Keratinocyte (primary cell): ENCODE data around the gene RNU6-8. TPM values are rescaled to one million over a fixed set of nuclear protein-coding genes. Genes with fewer than 3 reads are reported as not detected.

Experiments used
- DNase-seq: peaks from one replicate; pipeline ENCODE4 v3.0.0-alpha.2; 2011; ENCODE audit warnings: low read depth, missing footprints, low spot score
- FAIRE-seq: peaks from 2 replicates; lab custom pipeline; 2011; peaks lifted over from hg19 to GRCh38; lab: Jason Lieb, UNC
- H2AFZ ChIP-seq: 2 replicates; pipeline ENCODE4 v1.6.0; 2012; ENCODE audit warnings: low read length, control low read depth, inconsistent platforms; ENCODE audit not compliant: control insufficient read depth
- H3K27ac ChIP-seq: 2 replicates; pipeline ENCODE4 v1.5.1; 2011; ENCODE audit warnings: low read length; ENCODE audit not compliant: control insufficient read depth, insufficient read depth
- H3K27me3 ChIP-seq: 3 replicates; pipeline ENCODE4 v1.6.0; 2011; ENCODE audit warnings: low read length; ENCODE audit not compliant: control insufficient read depth, insufficient read depth; ENCODE audit errors: extremely low read depth
- H3K36me3 ChIP-seq, 2 experiments: 2 replicates in 1 of 2; 3 replicates in 1 of 2; pipeline ENCODE4 v1.5.1; 2011; ENCODE audit warnings: low read length in 2 of 2, mild to moderate bottlenecking in 1 of 2; ENCODE audit not compliant: control insufficient read depth in 2 of 2, insufficient read depth in 2 of 2; ENCODE audit errors: extremely low read depth in 1 of 2
- H3K4me1 ChIP-seq: 3 replicates; pipeline ENCODE4 v1.5.1; 2011; ENCODE audit warnings: low read length; ENCODE audit not compliant: control insufficient read depth, insufficient read depth; ENCODE audit errors: extremely low read depth
- H3K4me2 ChIP-seq: 3 replicates; pipeline ENCODE4 v1.6.0; 2011; ENCODE audit warnings: low read depth, low read length; ENCODE audit not compliant: control insufficient read depth, insufficient read depth; ENCODE audit errors: extremely low read depth
- H3K4me3 ChIP-seq, 3 experiments: fragments of 200-600 bp in 1 of 3; sonication (generic) in 1 of 3; 2 replicates in 2 of 3; 3 replicates in 1 of 3; pipeline ENCODE4 v1.5.1; 2011 to 2016; ENCODE audit warnings: low read length in 3 of 3, mild to moderate bottlenecking in 3 of 3, control low read depth in 2 of 3, inconsistent platforms in 1 of 3, low read depth in 1 of 3, mixed read lengths in 1 of 3, mixed run types in 1 of 3, moderate library complexity in 1 of 3; ENCODE audit not compliant: control insufficient read depth in 2 of 3, insufficient read depth in 2 of 3; ENCODE audit errors: extremely low read depth in 1 of 3
- H3K79me2 ChIP-seq: 2 replicates; pipeline ENCODE4 v1.6.0; 2012; ENCODE audit warnings: low read length; ENCODE audit not compliant: control insufficient read depth, insufficient read depth
- H3K9ac ChIP-seq: 3 replicates; pipeline ENCODE4 v1.6.0; 2011; ENCODE audit warnings: low read length; ENCODE audit not compliant: control insufficient read depth, insufficient read depth; ENCODE audit errors: extremely low read depth
- H3K9me1 ChIP-seq: 3 replicates; pipeline ENCODE4 v1.6.0; 2011; ENCODE audit warnings: low read length; ENCODE audit not compliant: control insufficient read depth, insufficient read depth; ENCODE audit errors: extremely low read depth
- H3K9me3 ChIP-seq: 2 replicates; pipeline ENCODE4 v1.5.1; 2012; ENCODE audit warnings: low read depth, low read length; ENCODE audit not compliant: control insufficient read depth
- H4K20me1 ChIP-seq: 3 replicates; pipeline ENCODE4 v1.6.0; 2011; ENCODE audit warnings: low read length; ENCODE audit not compliant: control insufficient read depth, insufficient read depth; ENCODE audit errors: extremely low read depth
- EZH2 ChIP-seq: IDR thresholded peaks from one replicate; pipeline ENCODE4 v1.6.1; 2012; ENCODE audit warnings: inconsistent platforms, mild to moderate bottlenecking, low read length, moderate library complexity
- dilution Hi-C: fragments of 300-500 bp; cut with MboI; formaldehyde crosslinking; loops from one replicate; pipeline ENCODE4 v1.7.0; 2020; ENCODE audit warnings: low sequenced_read_pairs; ENCODE audit not compliant: extremely low pct_ligation_motif_present
- polyA plus RNA-seq, 5 experiments: library from polyadenylated mRNA; depleted of rRNA in 3 of 5; stranded (reverse) in 3 of 5; stranded (forward) in 1 of 5; unstranded in 1 of 5; fragments of >200 nt; gene quantifications; 1 replicate in 1 of 5; 2 replicates in 3 of 5; 3 replicates in 1 of 5; pipeline versions ENCODE4 v1.2.1 to v1.2.3, GENCODE V29; 2011 to 2012; ENCODE audit warnings: missing spikeins in 2 of 5, low read depth in 1 of 5, low replicate concordance in 1 of 5
- TF ChIP-seq, protein P1 (sequence below), 3 experiments: IDR thresholded peaks in 1 of 3; conservative IDR thresholded peaks in 1 of 3; optimal IDR thresholded peaks in 1 of 3; 2 replicates in 2 of 3; 3 replicates in 1 of 3; pipeline versions ENCODE3 to v1.5.1; 2011; ENCODE audit warnings: low read length in 3 of 3, mild to moderate bottlenecking in 3 of 3, moderate library complexity in 2 of 3, control low read depth in 1 of 3, inconsistent platforms in 1 of 3; ENCODE audit not compliant: insufficient read depth in 2 of 3; ENCODE audit errors: extremely low read depth in 1 of 3

Gene RNU6-8
- polyA plus RNA-seq, 1 donor (not counting 4 experiments of a cell fraction or from before 2014, with no cell fraction given): not detected

DNA sequence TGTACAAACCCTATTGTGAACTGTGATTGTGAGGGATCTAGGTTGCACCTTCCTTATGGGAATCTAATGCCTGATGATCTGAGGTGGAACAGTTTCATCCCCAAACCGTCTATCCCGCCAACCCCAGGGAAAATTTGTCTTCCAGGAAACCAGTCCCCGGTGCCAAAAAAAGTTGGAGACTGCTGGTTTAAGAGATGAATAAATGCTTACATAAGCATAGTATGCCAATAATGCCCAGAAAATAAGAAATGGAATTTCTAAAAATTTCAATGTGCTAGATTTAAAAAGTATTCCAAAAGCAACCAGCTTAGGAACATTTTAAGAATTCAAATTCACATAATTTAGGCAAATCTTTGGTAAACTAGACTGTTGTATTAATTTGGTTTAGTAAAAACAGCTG, 5.4 kb upstream of the RNU6-8 start:
- H3K9me3 ChIP-seq: no peaks in the 10 kb centered on the region
- dilution Hi-C loops: no loop called here
- DNase-seq (no peak), FAIRE-seq (no peak)
- no peak overlapping the region for H3K4me2 ChIP-seq
- no peak overlapping the region for H2AFZ ChIP-seq
- TF ChIP-seq, protein P1, sequence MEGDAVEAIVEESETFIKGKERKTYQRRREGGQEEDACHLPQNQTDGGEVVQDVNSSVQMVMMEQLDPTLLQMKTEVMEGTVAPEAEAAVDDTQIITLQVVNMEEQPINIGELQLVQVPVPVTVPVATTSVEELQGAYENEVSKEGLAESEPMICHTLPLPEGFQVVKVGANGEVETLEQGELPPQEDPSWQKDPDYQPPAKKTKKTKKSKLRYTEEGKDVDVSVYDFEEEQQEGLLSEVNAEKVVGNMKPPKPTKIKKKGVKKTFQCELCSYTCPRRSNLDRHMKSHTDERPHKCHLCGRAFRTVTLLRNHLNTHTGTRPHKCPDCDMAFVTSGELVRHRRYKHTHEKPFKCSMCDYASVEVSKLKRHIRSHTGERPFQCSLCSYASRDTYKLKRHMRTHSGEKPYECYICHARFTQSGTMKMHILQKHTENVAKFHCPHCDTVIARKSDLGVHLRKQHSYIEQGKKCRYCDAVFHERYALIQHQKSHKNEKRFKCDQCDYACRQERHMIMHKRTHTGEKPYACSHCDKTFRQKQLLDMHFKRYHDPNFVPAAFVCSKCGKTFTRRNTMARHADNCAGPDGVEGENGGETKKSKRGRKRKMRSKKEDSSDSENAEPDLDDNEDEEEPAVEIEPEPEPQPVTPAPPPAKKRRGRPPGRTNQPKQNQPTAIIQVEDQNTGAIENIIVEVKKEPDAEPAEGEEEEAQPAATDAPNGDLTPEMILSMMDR (optimal IDR thresholded peaks at IDR 0.05 in 1 of 3, IDR thresholded peaks at IDR 0.05 in 1 of 3, conservative IDR thresholded peaks at IDR 0.05 in 1 of 3; ENCODE audit: extremely low read depth in 1 of 3, insufficient read depth in 2 of 3, low read length in 3 of 3): no peak
- TF ChIP-seq EZH2: no peak
- H3K27ac ChIP-seq: no peak overlapping the region
- peaks cover 17% of the 10 kb centered on the region for H3K4me1 ChIP-seq
- no peaks in the 10 kb centered on the region for H4K20me1 ChIP-seq
- H3K27me3 ChIP-seq: no peaks in the 10 kb centered on the region
- H3K9ac ChIP-seq: no peak overlapping the region
- H3K4me3 ChIP-seq: no peak overlapping the region
- no peaks in the 10 kb centered on the region for H3K9me1 ChIP-seq
- H3K36me3 ChIP-seq: no peaks in the 10 kb centered on the region
- H3K79me2 ChIP-seq: no peaks in the 10 kb centered on the region

GRCh38 chr14:32206552-32206951, 3.5 kb upstream of the RNU6-8 start:
- no peaks in the 10 kb centered on the region for H3K36me3 ChIP-seq
- no peaks in the 10 kb centered on the region for H3K27me3 ChIP-seq
- no peaks in the 10 kb centered on the region for H3K9me3 ChIP-seq
- no peak overlapping the region for H3K9ac ChIP-seq
- dilution Hi-C loops: no loop called here
- H2AFZ ChIP-seq: no peak overlapping the region
- FAIRE-seq (no peak), DNase-seq (no peak)
- H3K4me2 ChIP-seq: no peak overlapping the region
- TF ChIP-seq EZH2: no peak
- TF ChIP-seq, protein P1 (optimal IDR thresholded peaks at IDR 0.05 in 1 of 3, IDR thresholded peaks at IDR 0.05 in 1 of 3, conservative IDR thresholded peaks at IDR 0.05 in 1 of 3; ENCODE audit: extremely low read depth in 1 of 3, insufficient read depth in 2 of 3, low read length in 3 of 3): no peak
- H3K4me1 ChIP-seq: peaks cover 20% of the 10 kb centered on the region
- H3K9me1 ChIP-seq: peaks cover 2% of the 10 kb centered on the region
- H3K79me2 ChIP-seq: no peaks in the 10 kb centered on the region
- no peak overlapping the region for H3K4me3 ChIP-seq
- H4K20me1 ChIP-seq: no peaks in the 10 kb centered on the region
- no peak overlapping the region for H3K27ac ChIP-seq
